NCI-H774 (cell line): ENCODE data around the gene INMT.

ENCODE experiments used
- DNase-seq: peaks from one replicate; lab custom pipeline; 2025; lab: John Stamatoyannopoulos, UW

The INMT gene

GRCh38 chr7:30787486-30787885 is 35.6 kb downstream of the INMT start:
- DNase-seq: no peak

GRCh38 chr7:30788640-30789333 is 36.9 kb downstream of the INMT start:
- no peak for DNase-seq

- no peak for DNase-seq
These were observed 37.4 kb downstream of the INMT start for GRCh38 chr7:30789334-30789711.

GRCh38 chr7:30790356-30790755 is 38.4 kb downstream of the INMT start:
- no peak for DNase-seq

GRCh38 chr7:30791114-30791513 is 39.2 kb downstream of the INMT start:
- no peak for DNase-seq

GRCh38 chr7:30795161-30795948 is 43.4 kb downstream of the INMT start:
- no peak for DNase-seq

GRCh38 chr7:30796105-30796869 is 44.4 kb downstream of the INMT start:
- DNase-seq: no peak

GRCh38 chr7:30797176-30798040 is 45.5 kb downstream of the INMT start:
- no peak for DNase-seq

GRCh38 chr7:30799206-30799975 is 47.5 kb downstream of the INMT start:
- DNase-seq: no peak

GRCh38 chr7:30799976-30800661 is 48.2 kb downstream of the INMT start:
- DNase-seq: no peak

- no peak for DNase-seq
These were observed 48.9 kb downstream of the INMT start for GRCh38 chr7:30800785-30801252.

- no peak for DNase-seq
These were observed 50.9 kb downstream of the INMT start for GRCh38 chr7:30802812-30803211.

- DNase-seq: no peak
These were observed 52.2 kb downstream of the INMT start for GRCh38 chr7:30804078-30804661.

GRCh38 chr7:30805081-30805691 is 53.3 kb downstream of the INMT start:
- no peak for DNase-seq

- no peak for DNase-seq
These were observed 54.0 kb downstream of the INMT start for GRCh38 chr7:30805931-30806330.
